Aorta (tissue), 5 donors: Measurements from ENCODE around the gene ZNF581. TPM values are rescaled to one million over a fixed set of nuclear protein-coding genes. Genes with fewer than 3 reads are reported as not detected.

ENCODE experiments used
- ATAC-seq: fragments of 200-7000 bp; cut with Tn5 transposase; one replicate; pipeline ENCODE4 v1.9.1; 2022; ENCODE audit warnings: moderate library complexity; ENCODE audit not compliant: low FRiP score
- DNase-seq, 2 donors: peaks; one replicate each; pipeline ENCODE4 v3.0.0-alpha.2; 2020
- H3K27ac ChIP-seq, 2 donors: one replicate each; pipeline ENCODE4 v1.5.1; 2013; ENCODE audit warnings: low read length in 2 of 2, mild to moderate bottlenecking in 2 of 2, moderate library complexity in 2 of 2, control low read depth in 1 of 2, inconsistent platforms in 1 of 2, low read depth in 1 of 2
- H3K27me3 ChIP-seq, 2 donors: one replicate each; pipeline ENCODE4 v1.6.1; 2013; ENCODE audit warnings: control low read depth in 1 of 2, low read length in 1 of 2, mild to moderate bottlenecking in 1 of 2, moderate library complexity in 1 of 2; ENCODE audit not compliant: insufficient read depth in 2 of 2, control insufficient read depth in 1 of 2
- H3K36me3 ChIP-seq, 2 donors: one replicate each; pipeline ENCODE4 v1.6.1; 2013; ENCODE audit warnings: control low read depth in 1 of 2, low read length in 1 of 2, mild to moderate bottlenecking in 1 of 2; ENCODE audit not compliant: insufficient read depth in 2 of 2, control insufficient read depth in 1 of 2
- H3K4me1 ChIP-seq, 2 donors: one replicate each; pipeline ENCODE4 v1.6.1; 2013; ENCODE audit warnings: low read length in 2 of 2, control low read depth in 1 of 2, mild to moderate bottlenecking in 1 of 2, moderate library complexity in 1 of 2; ENCODE audit not compliant: insufficient read depth in 2 of 2, control insufficient read depth in 1 of 2
- H3K4me3 ChIP-seq, 2 donors: one replicate each; pipeline ENCODE4 v1.5.1; 2013; ENCODE audit warnings: low read length in 2 of 2, control low read depth in 1 of 2, mild to moderate bottlenecking in 1 of 2
- H3K9me3 ChIP-seq: one replicate; pipeline ENCODE4 v1.6.1; 2013; ENCODE audit warnings: mild to moderate bottlenecking, low read length; ENCODE audit not compliant: control insufficient read depth
- WGBS, 2 donors: extraction: QIAGEN DNeasy Blood & Tissue Kit; methylation state at CpG; one replicate each; pipeline ENCODE4 v1.1.7; 2013; 5-methylcytosine and 5-hydroxymethylcytosine counted together
- intact Hi-C, 2 donors: fragments of 100-400 bp; cut with DNase I; formaldehyde crosslinking; loops; one replicate each; pipeline versions ENCODE4 v1.14.2 to v1.15.0; 2022
- polyA plus RNA-seq, 2 donors: library from polyadenylated mRNA; stranded (reverse); fragments of 200-250 nt; gene quantifications; one replicate each; pipeline ENCODE4 v1.2.3, GENCODE V29; 2013
- total RNA-seq, 2 donors: library from RNA; stranded (reverse); fragmentation: NEBNext Ultra II Directional; extraction: Animal tissue kit (Norgen Biotek cat#: 25700); gene quantifications; one replicate each; pipeline ENCODE4 v1.2.1, GENCODE V29; 2021
- donor health status: healthy with polysubstance abuse.
- donor health status: Bipolar disorder and iron deficiency.
- donor health status: DM: no; HTN: no; CAD: no.
- donor health status: DM: no; HTN: no; CAD: no.
- donor health status: DM: yes; HTN: yes; CAD: no.

Gene ZNF581
- total and polyA plus RNA-seq, 4 donors: 11.0 to 23.8 (median 17.6) TPM

GRCh38 chr19:55668603-55669348 lies 25.3 kb downstream of the ZNF581 start:
- DNase-seq (peak in 1 of 2 donors; percentile 43), ATAC-seq (no peak)
- Histone ChIP-seq H3K27ac (no peak overlapping the region), H3K27me3 (no peaks in the 10 kb centered on the region), H3K9me3 (no peaks in the 10 kb centered on the region), H3K36me3 (peaks cover 3 to 12% of the 10 kb centered on the region in 2 donors), H3K4me3 (no peak overlapping the region), H3K4me1 (no peaks in the 10 kb centered on the region)
- WGBS, 2 donors: 86 to 87% methylated on average over 30 of the region's 30 CpGs
- intact Hi-C loops: no loop called here

- peak in 1 of 2 donors; percentile 34 for DNase-seq
- intact Hi-C loops: no loop called here
- no peaks in the 10 kb centered on the region for H3K4me1 ChIP-seq
These were observed 26.2 kb downstream of the ZNF581 start for GRCh38 chr19:55669418-55670279.

DNA sequence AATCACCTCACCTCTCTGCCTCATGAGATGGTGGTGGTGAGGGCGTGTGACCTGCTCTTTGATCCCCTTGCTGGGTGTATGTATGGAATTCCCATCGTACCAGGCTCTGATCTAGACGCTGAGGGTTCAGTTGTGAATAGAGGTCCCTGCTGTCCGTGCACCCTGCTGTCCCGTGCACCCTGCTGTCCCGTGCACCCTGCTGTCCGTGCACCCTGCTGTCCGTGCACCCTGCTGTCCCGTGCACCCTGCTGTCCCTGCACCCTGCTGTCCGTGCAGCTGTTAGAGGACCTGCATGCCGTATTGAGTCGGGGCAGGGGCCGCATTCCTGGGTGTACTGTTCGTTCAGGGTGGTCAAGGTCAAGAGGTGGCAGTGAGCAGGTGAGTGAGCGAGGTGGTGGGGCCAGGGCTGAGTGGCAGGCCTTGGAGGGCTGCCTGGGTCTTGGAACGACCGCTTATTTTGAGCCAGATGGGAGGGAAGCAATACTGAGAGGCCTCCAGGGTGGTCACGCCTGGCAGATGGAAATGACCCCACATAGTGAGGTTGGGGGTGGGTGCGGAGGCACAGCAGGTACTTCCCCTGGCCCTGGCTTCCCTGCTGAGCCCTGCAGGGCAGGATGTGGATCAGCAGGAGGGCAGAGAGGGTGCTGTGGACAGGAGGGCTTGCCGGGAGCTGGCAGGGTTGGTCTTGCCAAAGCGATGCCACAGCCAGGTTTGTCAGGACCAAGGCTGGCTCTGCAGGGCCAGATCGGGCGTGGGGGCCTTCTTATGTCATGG lies 27.0 kb downstream of the ZNF581 start:
- H3K9me3 ChIP-seq: no peaks in the 10 kb centered on the region
- peak; percentile 47 to 88 for DNase-seq
- peak; percentile 59 for ATAC-seq
- no peaks in the 10 kb centered on the region for H3K4me1 ChIP-seq
- H3K36me3 ChIP-seq: peaks cover 3 to 12% of the 10 kb centered on the region in 2 donors
- no peaks in the 10 kb centered on the region for H3K27me3 ChIP-seq
- H3K4me3 ChIP-seq: no peak overlapping the region
- 78% methylated on average over 23 of the region's 23 CpGs for WGBS, 2 donors
- no peak overlapping the region for H3K27ac ChIP-seq
- intact Hi-C loops: no loop called here

More at GRCh38 chr19:55669418-55670279, 26.2 kb downstream of the ZNF581 start:
- Histone ChIP-seq H3K36me3 (peaks cover 3 to 12% of the 10 kb centered on the region in 2 donors), H3K27me3 (no peaks in the 10 kb centered on the region), H3K4me3 (no peak overlapping the region), H3K27ac (no peak overlapping the region), H3K9me3 (no peaks in the 10 kb centered on the region)
- WGBS, 2 donors: 87% methylated on average over 41 to 43 of the region's 43 CpGs
- no peak for ATAC-seq

GRCh38 chr19:55671054-55671378 lies 27.6 kb downstream of the ZNF581 start:
- ATAC-seq: no peak
- peaks cover 3 to 12% of the 10 kb centered on the region in 2 donors for H3K36me3 ChIP-seq
- no peak for DNase-seq
- no peaks in the 10 kb centered on the region for H3K4me1 ChIP-seq
- WGBS, 2 donors: 60 to 65% methylated on average over 2 of the region's 2 CpGs
- no peaks in the 10 kb centered on the region for H3K27me3 ChIP-seq
- H3K4me3 ChIP-seq: no peak overlapping the region
- no peak overlapping the region for H3K27ac ChIP-seq
- no peaks in the 10 kb centered on the region for H3K9me3 ChIP-seq
- intact Hi-C loops: no loop called here

GRCh38 chr19:55672418-55672817 lies 29.0 kb downstream of the ZNF581 start:
- DNase-seq: no peak
- Histone ChIP-seq H3K36me3 (peaks cover 3 to 7% of the 10 kb centered on the region in 2 donors), H3K4me1 (no peaks in the 10 kb centered on the region), H3K9me3 (no peaks in the 10 kb centered on the region), H3K27ac (no peak overlapping the region), H3K27me3 (no peaks in the 10 kb centered on the region), H3K4me3 (no peak overlapping the region)
- ATAC-seq: no peak
- WGBS, 2 donors: 82 to 85% methylated on average over 5 of the region's 5 CpGs
- intact Hi-C loops: no loop called here

GRCh38 chr19:55673465-55673864 lies 30.0 kb downstream of the ZNF581 start:
- ATAC-seq (no peak), DNase-seq (no peak)
- no peak overlapping the region for H3K4me3 ChIP-seq
- WGBS, 2 donors: 72 to 75% methylated on average over 9 of the region's 9 CpGs
- H3K36me3 ChIP-seq: peaks cover 3 to 7% of the 10 kb centered on the region in 2 donors
- no peaks in the 10 kb centered on the region for H3K27me3 ChIP-seq
- H3K27ac ChIP-seq: no peak overlapping the region
- intact Hi-C loops: no loop called here
- H3K4me1 ChIP-seq: no peaks in the 10 kb centered on the region
- no peaks in the 10 kb centered on the region for H3K9me3 ChIP-seq

- intact Hi-C loops: no loop called here
- Histone ChIP-seq H3K27ac (no peak overlapping the region), H3K27me3 (no peaks in the 10 kb centered on the region), H3K9me3 (no peaks in the 10 kb centered on the region), H3K4me1 (no peaks in the 10 kb centered on the region), H3K36me3 (peaks cover 3 to 5% of the 10 kb centered on the region in 2 donors), H3K4me3 (no peak overlapping the region)
- 67 to 75% methylated on average over 13 to 15 of the region's 15 CpGs for WGBS, 2 donors
- ATAC-seq (no peak), DNase-seq (no peak)
These were observed 30.4 kb downstream of the ZNF581 start for GRCh38 chr19:55673889-55674288.

DNA sequence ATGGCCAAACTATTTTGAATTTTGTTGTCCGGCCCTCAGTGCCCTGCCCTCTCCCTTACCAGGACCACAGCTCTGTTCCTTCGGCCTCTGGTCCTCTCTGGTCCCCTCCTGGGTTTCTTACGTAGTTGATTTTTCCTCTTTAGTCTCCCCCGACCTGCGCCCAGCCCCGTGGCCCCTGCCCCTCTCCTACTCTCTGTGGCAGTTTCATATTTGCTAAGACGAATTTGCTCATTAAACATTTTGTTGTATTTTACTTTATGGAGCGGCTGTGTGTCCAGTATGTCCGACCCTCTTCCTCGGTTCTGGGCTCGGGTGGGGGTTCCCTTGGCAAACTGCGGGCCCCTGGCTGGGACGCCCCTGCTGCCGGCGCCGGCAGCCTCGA lies 31.0 kb downstream of the ZNF581 start:
- no peak for DNase-seq
- peak overlapping the region in 1 of 2 donors; percentile 19 for H3K4me3 ChIP-seq
- no peaks in the 10 kb centered on the region for H3K4me1 ChIP-seq
- intact Hi-C loops: no loop called here
- ATAC-seq: no peak
- 19 to 25% methylated on average over 11 to 17 of the region's 17 CpGs for WGBS, 2 donors
- H3K36me3 ChIP-seq: peaks cover 3 to 4% of the 10 kb centered on the region in 2 donors
- no peaks in the 10 kb centered on the region for H3K9me3 ChIP-seq
- peak overlapping the region in 1 of 2 donors; percentile 48 for H3K27ac ChIP-seq
- H3K27me3 ChIP-seq: no peaks in the 10 kb centered on the region
